Measurements from ENCODE around the gene GOLGA1. TPM values are rescaled to one million over a fixed set of nuclear protein-coding genes. Genes with fewer than 3 reads are reported as not detected.
A peak's percentile ranks its signal among the peaks of the same experiment; 100 is the strongest.
"Not testable (repeated sequence)": the region's sequence is repeated elsewhere in the genome, so short reads cannot be mapped to it uniquely, and the experiment has no call there.

The GOLGA1 gene
- total RNA-seq, 6 donors from 2014 or later, result 15.5 to 53.4 (median 19.8) TPM

- H3K4me3 ChIP-seq, result no peak overlapping the region
- no peaks in the 10 kb centered on the region for H3K4me1 ChIP-seq
- no peak for TF ChIP-seq EP300 (IDR thresholded peaks at IDR 0.05)
- no peak for TF ChIP-seq POLR2A (IDR thresholded peaks at IDR 0.05)
- TF ChIP-seq, protein P1, sequence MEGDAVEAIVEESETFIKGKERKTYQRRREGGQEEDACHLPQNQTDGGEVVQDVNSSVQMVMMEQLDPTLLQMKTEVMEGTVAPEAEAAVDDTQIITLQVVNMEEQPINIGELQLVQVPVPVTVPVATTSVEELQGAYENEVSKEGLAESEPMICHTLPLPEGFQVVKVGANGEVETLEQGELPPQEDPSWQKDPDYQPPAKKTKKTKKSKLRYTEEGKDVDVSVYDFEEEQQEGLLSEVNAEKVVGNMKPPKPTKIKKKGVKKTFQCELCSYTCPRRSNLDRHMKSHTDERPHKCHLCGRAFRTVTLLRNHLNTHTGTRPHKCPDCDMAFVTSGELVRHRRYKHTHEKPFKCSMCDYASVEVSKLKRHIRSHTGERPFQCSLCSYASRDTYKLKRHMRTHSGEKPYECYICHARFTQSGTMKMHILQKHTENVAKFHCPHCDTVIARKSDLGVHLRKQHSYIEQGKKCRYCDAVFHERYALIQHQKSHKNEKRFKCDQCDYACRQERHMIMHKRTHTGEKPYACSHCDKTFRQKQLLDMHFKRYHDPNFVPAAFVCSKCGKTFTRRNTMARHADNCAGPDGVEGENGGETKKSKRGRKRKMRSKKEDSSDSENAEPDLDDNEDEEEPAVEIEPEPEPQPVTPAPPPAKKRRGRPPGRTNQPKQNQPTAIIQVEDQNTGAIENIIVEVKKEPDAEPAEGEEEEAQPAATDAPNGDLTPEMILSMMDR (IDR thresholded peaks at IDR 0.05), result no peak
- no peak for TF ChIP-seq POLR2AphosphoS5 (IDR thresholded peaks at IDR 0.05)
- no peaks in the 10 kb centered on the region for H3K36me3 ChIP-seq
- DNase-seq (peak in 1 of 2 donors; percentile 32), ATAC-seq (ENCODE audit: low FRiP score in 2 of 2) (no peak)
- WGBS, 2 donors, result 74 to 88% methylated on average over 11 of the region's 11 CpGs
- H3K27ac ChIP-seq, result no peak overlapping the region
- H3K27me3 ChIP-seq, result no peaks in the 10 kb centered on the region
- no peaks in the 10 kb centered on the region for H3K9me3 ChIP-seq
These were observed 97.3 kb downstream of the GOLGA1 start for GRCh38 chr9:124843456-124844034.

DNA sequence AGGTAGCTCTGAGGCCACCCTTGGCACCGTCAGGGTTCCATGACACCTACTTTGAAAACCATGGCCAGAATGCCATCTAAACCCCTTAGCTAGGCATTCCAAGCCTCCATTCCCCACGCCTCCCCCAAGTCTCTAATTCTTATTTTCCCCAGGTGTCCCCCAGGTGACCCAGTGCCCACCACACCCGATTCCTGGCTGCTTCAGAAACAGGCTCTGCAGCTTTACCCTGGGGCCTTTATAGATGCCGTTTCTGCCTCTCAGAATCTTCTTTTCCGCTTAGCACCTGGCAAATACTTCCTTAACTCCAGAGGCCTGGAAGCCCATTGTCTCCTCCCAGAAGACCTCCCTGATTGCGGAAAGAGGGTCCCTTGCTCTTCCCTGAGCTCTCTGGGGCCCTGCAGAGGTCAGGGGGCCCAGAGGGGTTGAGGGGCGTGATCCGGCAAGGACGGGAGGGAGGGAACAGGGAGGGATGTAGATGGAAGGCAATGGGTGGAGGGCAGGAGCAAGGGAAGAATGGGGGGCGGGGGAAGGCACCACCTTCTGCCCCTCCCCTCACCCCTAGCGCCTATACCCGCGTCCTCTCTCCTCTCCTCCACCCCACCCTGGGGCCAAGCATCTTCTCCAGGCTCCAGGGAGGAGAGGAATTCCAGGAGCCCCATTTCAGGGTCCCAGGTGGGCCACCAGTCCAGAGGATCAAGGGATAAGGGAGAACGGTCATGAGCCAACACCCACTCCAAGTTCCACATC, 99.6 kb downstream of the GOLGA1 start:
- WGBS, 2 donors, result 79 to 84% methylated on average over 13 to 14 of the region's 14 CpGs
- H3K27me3 ChIP-seq, result no peaks in the 10 kb centered on the region

GRCh38 chr9:124840300-124840833, 100.5 kb downstream of the GOLGA1 start:
- peak; percentile 11 to 19 for ATAC-seq (ENCODE audit: low FRiP score in 2 of 2)
- Histone ChIP-seq H3K36me3 (no peaks in the 10 kb centered on the region), H3K4me1 (peaks cover 1 to 2% (median 1%) of the 10 kb centered on the region in 4 donors), H3K27me3 (no peaks in the 10 kb centered on the region), H3K27ac (no peak overlapping the region), H3K9me3 (no peaks in the 10 kb centered on the region), H3K4me3 (no peak overlapping the region)
- TF ChIP-seq POLR2AphosphoS5 (IDR thresholded peaks at IDR 0.05), result no peak
- TF ChIP-seq, protein P1 (IDR thresholded peaks at IDR 0.05), result peak in 1 of 6 experiments; percentile 15
- TF ChIP-seq EP300 (IDR thresholded peaks at IDR 0.05), result no peak
- no peak for TF ChIP-seq POLR2A (IDR thresholded peaks at IDR 0.05)
- 0 to 86% methylated on average over 1 to 17 of the region's 18 CpGs for WGBS, 2 donors
- peak in 1 of 2 donors; percentile 65 for DNase-seq

More for the DNA sequence above, 99.6 kb downstream of the GOLGA1 start:
- peak in 1 of 2 donors; percentile 32 for ATAC-seq (ENCODE audit: low FRiP score in 2 of 2)
- no peak overlapping the region for H3K4me3 ChIP-seq
- no peaks in the 10 kb centered on the region for H3K4me1 ChIP-seq
- no peaks in the 10 kb centered on the region for H3K36me3 ChIP-seq
- H3K27ac ChIP-seq, result no peak overlapping the region
- no peaks in the 10 kb centered on the region for H3K9me3 ChIP-seq
- no peak for TF ChIP-seq EP300 (IDR thresholded peaks at IDR 0.05)
- TF ChIP-seq, protein P1 (IDR thresholded peaks at IDR 0.05), result no peak
- no peak for TF ChIP-seq POLR2A (IDR thresholded peaks at IDR 0.05)
- TF ChIP-seq POLR2AphosphoS5 (IDR thresholded peaks at IDR 0.05), result no peak
- no peak for DNase-seq

- WGBS, 2 donors, result 60 to 61% methylated on average over 8 to 12 of the region's 12 CpGs
- ATAC-seq (ENCODE audit: low FRiP score in 2 of 2) (peak; percentile 42 to 64), DNase-seq (no peak)
- no peaks in the 10 kb centered on the region for H3K36me3 ChIP-seq
- no peaks in the 10 kb centered on the region for H3K9me3 ChIP-seq
- H3K27me3 ChIP-seq, result no peaks in the 10 kb centered on the region
- H3K27ac ChIP-seq, result no peak overlapping the region
- no peak overlapping the region for H3K4me3 ChIP-seq
- peaks cover 7 to 8% (median 7%) of the 10 kb centered on the region in 4 donors for H3K4me1 ChIP-seq
- TF ChIP-seq, protein P1 (IDR thresholded peaks at IDR 0.05), result peak in 5 of 6 experiments; percentile 14 to 46 (median 42)
- TF ChIP-seq EP300 (IDR thresholded peaks at IDR 0.05) (no peak), POLR2AphosphoS5 (IDR thresholded peaks at IDR 0.05) (no peak), POLR2A (IDR thresholded peaks at IDR 0.05) (no peak)
These were observed 101.1 kb downstream of the GOLGA1 start for GRCh38 chr9:124839612-124840299.

DNA sequence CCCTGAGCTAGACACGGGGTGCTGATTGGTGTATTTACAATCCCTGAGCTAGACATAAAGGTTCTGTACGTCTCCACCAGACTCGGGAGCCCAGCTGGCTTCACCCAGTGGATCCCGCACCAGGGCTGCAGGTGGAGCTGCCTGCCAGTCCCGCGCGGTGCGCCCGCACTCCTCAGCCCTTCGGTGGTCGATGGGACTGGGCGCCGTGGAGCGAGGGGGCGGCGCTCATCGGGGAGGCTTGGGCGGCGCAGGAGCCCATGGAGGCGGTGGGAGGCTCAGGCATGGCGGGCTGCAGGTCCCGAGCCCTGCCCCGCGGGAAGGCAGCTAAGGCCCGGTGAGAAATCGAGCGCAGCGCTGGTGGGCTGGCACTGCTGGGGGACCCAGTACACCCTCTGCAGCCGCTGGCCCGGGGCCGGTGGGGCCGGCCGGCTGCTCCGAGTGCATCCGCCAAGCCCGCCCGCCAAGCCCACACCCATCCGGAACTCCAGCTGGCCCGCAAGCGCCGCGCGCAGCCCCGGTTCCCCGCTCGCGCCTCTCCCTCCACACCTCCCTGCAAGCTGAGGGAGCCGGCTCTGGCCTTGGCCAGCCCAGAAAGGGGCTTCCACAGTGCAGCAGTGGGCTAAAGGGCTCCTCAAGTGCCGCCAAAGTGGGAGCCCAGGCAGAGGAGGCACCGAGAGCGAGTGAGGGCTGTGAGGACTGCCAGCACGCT, 102.2 kb downstream of the GOLGA1 start:
- H3K9me3 ChIP-seq; H3K27ac ChIP-seq; ATAC-seq (ENCODE audit: low FRiP score in 2 of 2); H3K27me3 ChIP-seq; H3K36me3 ChIP-seq: not testable (repeated sequence)
- peaks cover 7 to 12% (median 10%) of the 10 kb centered on the region in 4 donors for H3K4me1 ChIP-seq
- 69 to 87% methylated on average over 9 to 36 of the region's 52 CpGs for WGBS, 2 donors
- peak in 1 of 2 donors; percentile 77 for DNase-seq
- peak overlapping the region in 2 of 4 donors; percentile 6 to 17 for H3K4me3 ChIP-seq

DNA sequence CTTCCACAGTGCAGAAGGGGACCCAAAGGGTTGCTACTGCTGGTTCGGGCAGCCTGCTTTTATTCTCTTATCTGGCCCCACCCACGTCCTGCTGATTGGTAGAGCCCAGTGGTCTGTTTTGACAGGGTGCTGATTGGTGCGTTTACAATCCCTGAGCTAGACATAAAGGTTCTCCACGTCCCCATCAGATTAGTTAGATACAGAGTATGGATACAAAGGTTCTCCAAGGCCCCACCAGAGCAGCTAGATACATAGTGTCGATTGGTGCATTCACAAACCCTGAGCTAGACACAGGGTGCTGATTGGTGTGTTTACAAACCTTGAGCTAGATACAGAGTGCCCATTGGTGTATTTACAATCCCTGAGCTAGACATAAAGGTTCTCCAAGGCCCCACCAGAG, 102.8 kb downstream of the GOLGA1 start:
- not testable (repeated sequence) for H3K36me3 ChIP-seq; ATAC-seq (ENCODE audit: low FRiP score in 2 of 2); H3K4me3 ChIP-seq; DNase-seq; H3K27me3 ChIP-seq; H3K27ac ChIP-seq; H3K9me3 ChIP-seq
- peaks cover 7 to 12% (median 10%) of the 10 kb centered on the region in 4 donors for H3K4me1 ChIP-seq
- WGBS, 2 donors, result 72 to 87% methylated on average over 5 of the region's 5 CpGs

Measured in upper lobe of left lung (tissue), 6 donors.